K562 (cell line): Measurements from ENCODE around the gene CTDSP1. TPM values are rescaled to one million over a fixed set of nuclear protein-coding genes. Genes with fewer than 3 reads are reported as not detected.

Experiments used
- BRCA1 ChIP-seq, 2 experiments: fragments of 450-650 bp in 1 of 2; sonication (generic) in 1 of 2; formaldehyde crosslinking in 1 of 2; IDR thresholded peaks; 2 replicates each; pipeline versions ENCODE4 v1.5.0 to v1.6.1; 2017 to 2020; ENCODE audit warnings: mild to moderate bottlenecking in 1 of 2, missing genetic modification reagents in 1 of 2
- CBX2 ChIP-seq: fragments of 200-600 bp; sonication (generic); IDR thresholded peaks from one replicate; pipeline ENCODE4 v1.6.1; 2012; ENCODE audit warnings: mild to moderate bottlenecking, low read length, inconsistent platforms; ENCODE audit not compliant: insufficient read depth, poor library complexity, severe bottlenecking
- CCAR2 ChIP-seq: fragments of 200-400 bp; formaldehyde crosslinking; IDR thresholded peaks from 2 replicates; pipeline ENCODE4 v1.6.1; 2017; ENCODE audit warnings: mild to moderate bottlenecking, low read depth, low read length
- HDAC8 ChIP-seq: fragments of 450-650 bp; IDR thresholded peaks from 2 replicates; pipeline ENCODE4 v1.6.1; 2016; ENCODE audit warnings: mild to moderate bottlenecking, missing genetic modification characterization, moderate library complexity, missing compliant biosample characterization
- KDM4B ChIP-seq, 2 experiments: fragments of 450-650 bp in 1 of 2; sonication (generic) in 1 of 2; IDR thresholded peaks; 2 replicates each; pipeline ENCODE4 v1.6.1; 2016 to 2017; ENCODE audit warnings: borderline replicate concordance in 2 of 2, antibody characterized with exemption in 1 of 2, low read depth in 1 of 2, mild to moderate bottlenecking in 1 of 2
- MAZ ChIP-seq, 2 experiments: fragments of 450-650 bp in 1 of 2; sonication (generic) in 1 of 2; formaldehyde crosslinking; IDR thresholded peaks in 1 of 2; conservative IDR thresholded peaks in 1 of 2; 2 replicates each; pipeline versions ENCODE4 v1.4.0 to v1.5.0; 2020; ENCODE audit warnings: mild to moderate bottlenecking in 1 of 2, missing genetic modification reagents in 1 of 2
- MEIS2 ChIP-seq: fragments of 450-650 bp; IDR thresholded peaks from 2 replicates; pipeline ENCODE4 v1.6.1; 2014; ENCODE audit warnings: mild to moderate bottlenecking; ENCODE audit not compliant: partially characterized antibody
- RBFOX2 ChIP-seq: fragments of 200-400 bp; formaldehyde crosslinking; IDR thresholded peaks from 2 replicates; pipeline ENCODE4 v1.6.1; 2017; ENCODE audit warnings: low read depth, mild to moderate bottlenecking, low read length, moderate library complexity
- RBM17 ChIP-seq: fragments of 200-400 bp; formaldehyde crosslinking; IDR thresholded peaks from 2 replicates; pipeline ENCODE4 v1.6.1; 2017; ENCODE audit warnings: low read depth, mild to moderate bottlenecking, low read length, borderline replicate concordance
- RBM39 ChIP-seq: fragments of 200-400 bp; formaldehyde crosslinking; optimal IDR thresholded peaks from 2 replicates; pipeline ENCODE3; 2018; ENCODE audit warnings: low read depth, low read length
- SIN3A ChIP-seq, 2 experiments: fragments of 150-350 bp in 1 of 2; IDR thresholded peaks; 2 replicates each; pipeline ENCODE4 v1.6.1; 2011 to 2016; ENCODE audit warnings: borderline replicate concordance in 2 of 2, low read depth in 2 of 2, low read length in 2 of 2, mild to moderate bottlenecking in 2 of 2, moderate library complexity in 2 of 2; ENCODE audit not compliant: control insufficient read depth in 1 of 2
- SREBF1 ChIP-seq: fragments of 150-350 bp; IDR thresholded peaks from 2 replicates; pipeline ENCODE4 v1.6.1; 2014; ENCODE audit warnings: antibody characterized with exemption, low read depth, low read length, borderline replicate concordance
- SRSF7 ChIP-seq: fragments of 200-400 bp; formaldehyde crosslinking; optimal IDR thresholded peaks from 2 replicates; pipeline ENCODE3; 2017; ENCODE audit warnings: mild to moderate bottlenecking, low read depth, low read length
- TAF9B ChIP-seq: fragments of 450-650 bp; IDR thresholded peaks from 2 replicates; pipeline ENCODE4 v1.6.1; 2018; ENCODE audit warnings: mild to moderate bottlenecking; ENCODE audit not compliant: partially characterized antibody
- TEAD1 ChIP-seq, 2 experiments: fragments of 450-650 bp in 1 of 2; sonication (generic) in 1 of 2; formaldehyde crosslinking; IDR thresholded peaks; 2 replicates each; pipeline versions ENCODE4 v1.4.0 to v1.8.0; 2020 to 2022; ENCODE audit warnings: mild to moderate bottlenecking in 2 of 2, missing genetic modification reagents in 1 of 2
- ZNF23 ChIP-seq: fragments of 250-450 bp; sonication (Bioruptor Pico); IDR thresholded peaks from 2 replicates; pipeline ENCODE4 v1.4.0; 2020; ENCODE audit warnings: mild to moderate bottlenecking
- ZNF253 ChIP-seq: fragments of 250-450 bp; sonication (Bioruptor Pico); conservative IDR thresholded peaks from 2 replicates; pipeline ENCODE4 v1.6.1; 2021; ENCODE audit warnings: mild to moderate bottlenecking
- ZNF3 ChIP-seq: fragments of 250-450 bp; sonication (Bioruptor Pico); IDR thresholded peaks from 2 replicates; pipeline ENCODE4 v1.5.0; 2021; ENCODE audit warnings: mild to moderate bottlenecking, moderate library complexity
- ZNF551 ChIP-seq: fragments of 250-450 bp; sonication (Bioruptor Pico); IDR thresholded peaks from 2 replicates; pipeline ENCODE4 v1.5.0; 2021; ENCODE audit warnings: mild to moderate bottlenecking, moderate library complexity
- polyA plus RNA-seq, 8 experiments: library from polyadenylated mRNA; depleted of rRNA in 4 of 8; stranded (reverse) in 5 of 8; unstranded in 3 of 8; fragments of >200 nt; fragmentation: Nextera tagmentation in 2 of 8; fragmentation: Illumina TruSeq in 1 of 8; extraction: Ambion mirVana in 2 of 8; extraction: Trizol in 1 of 8; gene quantifications; 2 replicates each; pipeline versions ENCODE4 v1.2.1 to v1.2.3, GENCODE V29; 2011 to 2014; ENCODE audit warnings: inconsistent platforms in 1 of 8, missing spikeins in 1 of 8
- total RNA-seq, 7 experiments: library from RNA; depleted of rRNA in 6 of 7; stranded (reverse); fragments of >200 nt in 6 of 7; fragmentation: Illumina TruSeq in 2 of 7; extraction: Trizol in 2 of 7; gene quantifications; 2 replicates each; pipeline versions ENCODE4 v1.2.1 to v1.2.3, GENCODE V29; 2011 to 2021; ENCODE audit warnings: low replicate concordance in 1 of 7
- TF ChIP-seq, protein P1 (sequence below): fragments of 200-400 bp; formaldehyde crosslinking; IDR thresholded peaks from 2 replicates; pipeline ENCODE4 v1.6.1; 2017; ENCODE audit warnings: mild to moderate bottlenecking, low read depth, low read length, moderate library complexity
- TF ChIP-seq, protein P2 (sequence below): sonication (generic); formaldehyde crosslinking; IDR thresholded peaks from 2 replicates; pipeline ENCODE4 v1.8.1; 2022; ENCODE audit warnings: missing genetic modification reagents
- TF ChIP-seq, protein P3 (sequence below): fragments of 450-650 bp; IDR thresholded peaks from 2 replicates; pipeline ENCODE4 v1.7.0; 2016; ENCODE audit warnings: borderline replicate concordance

The CTDSP1 gene
- total and polyA plus RNA-seq, 9 of the 15 experiments (the other 6 are each of a cell fraction or from before 2014, with no cell fraction given) = 2.4 to 74.8 (median 45.8) TPM

DNA sequence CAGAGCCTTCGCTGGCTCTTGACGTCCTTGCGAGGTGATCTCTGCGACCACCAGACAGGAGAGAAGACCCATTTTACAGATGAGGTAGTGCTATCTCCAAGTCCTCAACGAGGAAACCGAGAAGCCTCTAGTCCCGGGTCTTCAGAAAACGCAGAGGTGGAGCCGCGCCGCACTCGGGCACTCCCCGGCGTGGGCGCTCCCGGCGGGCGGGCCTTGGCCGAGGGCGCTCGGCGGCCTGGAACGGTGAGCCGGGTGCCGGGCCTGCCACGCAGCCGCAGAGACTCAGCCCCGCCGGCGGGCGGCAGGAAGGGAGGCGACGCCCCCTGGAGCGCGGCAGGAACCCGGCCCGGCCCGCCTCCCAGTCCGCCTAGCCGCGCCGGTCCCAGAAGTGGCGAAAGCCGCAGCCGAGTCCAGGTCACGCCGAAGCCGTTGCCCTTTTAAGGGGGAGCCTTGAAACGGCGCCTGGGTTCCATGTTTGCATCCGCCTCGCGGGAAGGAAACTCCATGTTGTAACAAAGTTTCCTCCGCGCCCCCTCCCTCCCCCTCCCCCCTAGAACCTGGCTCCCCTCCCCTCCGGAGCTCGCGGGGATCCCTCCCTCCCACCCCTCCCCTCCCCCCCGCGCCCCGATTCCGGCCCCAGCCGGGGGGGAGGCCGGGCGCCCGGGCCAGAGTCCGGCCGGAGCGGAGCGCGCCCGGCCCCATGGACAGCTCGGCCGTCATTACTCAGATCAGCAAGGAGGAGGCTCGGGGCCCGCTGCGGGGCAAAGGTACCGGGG, at the start of gene CTDSP1 (continued):
- TF ChIP-seq, protein P1, sequence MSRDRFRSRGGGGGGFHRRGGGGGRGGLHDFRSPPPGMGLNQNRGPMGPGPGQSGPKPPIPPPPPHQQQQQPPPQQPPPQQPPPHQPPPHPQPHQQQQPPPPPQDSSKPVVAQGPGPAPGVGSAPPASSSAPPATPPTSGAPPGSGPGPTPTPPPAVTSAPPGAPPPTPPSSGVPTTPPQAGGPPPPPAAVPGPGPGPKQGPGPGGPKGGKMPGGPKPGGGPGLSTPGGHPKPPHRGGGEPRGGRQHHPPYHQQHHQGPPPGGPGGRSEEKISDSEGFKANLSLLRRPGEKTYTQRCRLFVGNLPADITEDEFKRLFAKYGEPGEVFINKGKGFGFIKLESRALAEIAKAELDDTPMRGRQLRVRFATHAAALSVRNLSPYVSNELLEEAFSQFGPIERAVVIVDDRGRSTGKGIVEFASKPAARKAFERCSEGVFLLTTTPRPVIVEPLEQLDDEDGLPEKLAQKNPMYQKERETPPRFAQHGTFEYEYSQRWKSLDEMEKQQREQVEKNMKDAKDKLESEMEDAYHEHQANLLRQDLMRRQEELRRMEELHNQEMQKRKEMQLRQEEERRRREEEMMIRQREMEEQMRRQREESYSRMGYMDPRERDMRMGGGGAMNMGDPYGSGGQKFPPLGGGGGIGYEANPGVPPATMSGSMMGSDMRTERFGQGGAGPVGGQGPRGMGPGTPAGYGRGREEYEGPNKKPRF = no peak
- no peak for TF ChIP-seq CCAR2
- no peak for TF ChIP-seq RBM39
- TF ChIP-seq TEAD1 (CRISPR knock-in tag; IDR thresholded peaks at IDR 0.05) = peak in 1 of 2 experiments; percentile 37; a peak in 1 of 4 replicates
- no peak for TF ChIP-seq RBM17
- no peak for TF ChIP-seq ZNF23 (CRISPR knock-in tag)
- no peak for TF ChIP-seq ZNF3 (CRISPR knock-in tag)
- no peak for TF ChIP-seq ZNF253 (CRISPR knock-in tag)
- TF ChIP-seq, protein P2, sequence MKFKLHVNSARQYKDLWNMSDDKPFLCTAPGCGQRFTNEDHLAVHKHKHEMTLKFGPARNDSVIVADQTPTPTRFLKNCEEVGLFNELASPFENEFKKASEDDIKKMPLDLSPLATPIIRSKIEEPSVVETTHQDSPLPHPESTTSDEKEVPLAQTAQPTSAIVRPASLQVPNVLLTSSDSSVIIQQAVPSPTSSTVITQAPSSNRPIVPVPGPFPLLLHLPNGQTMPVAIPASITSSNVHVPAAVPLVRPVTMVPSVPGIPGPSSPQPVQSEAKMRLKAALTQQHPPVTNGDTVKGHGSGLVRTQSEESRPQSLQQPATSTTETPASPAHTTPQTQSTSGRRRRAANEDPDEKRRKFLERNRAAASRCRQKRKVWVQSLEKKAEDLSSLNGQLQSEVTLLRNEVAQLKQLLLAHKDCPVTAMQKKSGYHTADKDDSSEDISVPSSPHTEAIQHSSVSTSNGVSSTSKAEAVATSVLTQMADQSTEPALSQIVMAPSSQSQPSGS (CRISPR knock-in tag) = no peak
- TF ChIP-seq, protein P3, sequence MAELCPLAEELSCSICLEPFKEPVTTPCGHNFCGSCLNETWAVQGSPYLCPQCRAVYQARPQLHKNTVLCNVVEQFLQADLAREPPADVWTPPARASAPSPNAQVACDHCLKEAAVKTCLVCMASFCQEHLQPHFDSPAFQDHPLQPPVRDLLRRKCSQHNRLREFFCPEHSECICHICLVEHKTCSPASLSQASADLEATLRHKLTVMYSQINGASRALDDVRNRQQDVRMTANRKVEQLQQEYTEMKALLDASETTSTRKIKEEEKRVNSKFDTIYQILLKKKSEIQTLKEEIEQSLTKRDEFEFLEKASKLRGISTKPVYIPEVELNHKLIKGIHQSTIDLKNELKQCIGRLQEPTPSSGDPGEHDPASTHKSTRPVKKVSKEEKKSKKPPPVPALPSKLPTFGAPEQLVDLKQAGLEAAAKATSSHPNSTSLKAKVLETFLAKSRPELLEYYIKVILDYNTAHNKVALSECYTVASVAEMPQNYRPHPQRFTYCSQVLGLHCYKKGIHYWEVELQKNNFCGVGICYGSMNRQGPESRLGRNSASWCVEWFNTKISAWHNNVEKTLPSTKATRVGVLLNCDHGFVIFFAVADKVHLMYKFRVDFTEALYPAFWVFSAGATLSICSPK = no peak
- no peak for TF ChIP-seq TAF9B
- TF ChIP-seq MEIS2 = peak; percentile 32
- TF ChIP-seq KDM4B (IDR thresholded peaks at IDR 0.05; ENCODE audit: borderline replicate concordance in 2 of 2, low read depth in 1 of 2) = no peak
- no peak for TF ChIP-seq ZNF551
- TF ChIP-seq SIN3A (IDR thresholded peaks at IDR 0.05; ENCODE audit: borderline replicate concordance in 2 of 2, control insufficient read depth in 1 of 2, low read depth in 2 of 2, low read length in 2 of 2) = 0 out of 4 replicates have a peak, but pooled peaks of 1 of the 2 experiments have one; percentile 6
- no peak for TF ChIP-seq HDAC8 (tag)
- TF ChIP-seq CBX2 = no peak
- TF ChIP-seq SREBF1 = no peak
- peak; percentile 63 to 68 for TF ChIP-seq MAZ (CRISPR knock-in tag; conservative IDR thresholded peaks at IDR 0.05 in 1 of 2, IDR thresholded peaks at IDR 0.05 in 1 of 2)
- TF ChIP-seq RBFOX2 = peak; percentile 78
- no peak for TF ChIP-seq BRCA1 (IDR thresholded peaks at IDR 0.05)
- no peak for TF ChIP-seq BRCA1 (CRISPR knock-in tag; IDR thresholded peaks at IDR 0.05)
- no peak for TF ChIP-seq SRSF7
